ENCODE measurements around the gene PARVG. TPM values are rescaled to one million over a fixed set of nuclear protein-coding genes. Genes with fewer than 3 reads are reported as not detected.

The PARVG gene
- total RNA-seq, 1 donor from 2014 or later: 3.2 TPM

DNA sequence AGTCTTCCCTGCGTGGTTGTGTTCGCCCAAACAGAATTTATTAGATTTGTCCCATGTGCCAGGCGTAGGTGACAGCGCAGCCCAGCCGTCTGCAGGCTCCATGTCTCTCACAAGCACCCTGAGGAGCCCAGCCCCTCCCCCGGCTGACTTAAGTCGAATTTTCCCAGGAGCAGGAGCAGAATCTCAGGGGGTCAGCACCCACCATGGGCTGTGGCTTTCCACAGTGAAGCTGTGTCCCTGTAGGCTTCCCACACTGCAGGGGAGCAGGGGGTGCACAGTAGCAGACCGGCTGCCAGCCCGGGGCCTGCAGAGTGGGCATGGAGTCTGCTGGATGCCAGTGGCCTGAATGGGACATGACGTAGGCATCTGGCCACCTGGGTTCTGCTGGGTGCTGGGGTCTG lies 16.0 kb downstream of the PARVG start:
- DNase-seq: no peak

DNA sequence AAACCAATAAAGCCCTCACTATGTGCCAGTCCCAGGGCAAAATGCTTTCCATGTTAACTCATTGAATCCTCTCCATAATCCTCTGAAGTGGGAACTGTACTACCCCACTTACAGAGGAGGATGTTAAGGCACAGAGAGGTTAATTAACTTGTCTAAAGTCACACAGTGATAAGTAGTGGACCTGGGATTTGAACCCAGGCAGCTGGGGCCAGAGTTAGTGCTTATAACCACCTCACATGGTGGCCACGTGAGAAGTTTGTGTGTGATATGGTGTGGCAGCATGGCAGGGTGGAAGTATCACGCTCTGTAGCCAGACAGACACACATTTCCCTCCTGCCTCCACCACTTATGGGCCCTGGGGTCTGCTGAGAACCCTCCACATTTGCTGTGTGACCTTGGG lies 16.5 kb downstream of the PARVG start:
- no peak for DNase-seq

DNA sequence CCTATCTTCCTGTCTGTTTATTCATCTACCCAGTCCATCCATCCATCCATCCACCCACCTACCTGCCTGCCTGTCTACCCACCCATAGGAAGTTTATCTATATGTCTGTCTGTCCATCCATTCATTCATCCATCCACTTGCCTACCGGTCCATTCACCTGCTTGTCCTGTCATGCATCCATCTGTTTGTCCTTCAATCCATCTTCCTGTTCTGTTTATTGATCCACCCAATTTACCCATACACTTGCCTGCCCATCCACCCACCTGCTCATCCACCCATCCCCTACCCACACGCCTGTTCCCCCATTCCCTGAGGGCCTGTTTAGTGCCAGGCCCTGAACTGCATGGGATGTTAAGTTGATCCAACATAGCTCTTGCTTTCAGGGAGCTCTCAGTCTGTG lies 18.4 kb downstream of the PARVG start:
- no peak for DNase-seq

DNA sequence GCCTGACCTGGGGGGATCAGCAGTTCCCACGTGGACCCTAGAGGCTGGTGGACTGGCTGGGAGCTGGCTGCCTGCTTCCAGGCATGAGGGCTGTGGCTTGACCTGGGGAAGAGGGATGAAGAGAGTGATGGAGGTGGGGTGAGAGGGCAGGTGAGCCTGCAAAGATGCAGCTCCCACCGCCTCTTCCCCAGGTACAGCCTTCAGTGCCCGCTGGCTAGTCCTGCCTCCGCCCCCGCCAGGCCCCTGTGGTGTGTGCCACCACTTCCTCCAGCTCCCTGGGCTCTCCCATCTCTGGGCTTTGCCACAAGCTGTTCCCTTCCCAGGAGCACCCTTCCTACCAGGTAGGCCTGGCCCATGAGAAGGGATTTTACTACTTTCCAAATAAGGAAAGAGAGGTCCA lies 19.1 kb downstream of the PARVG start:
- DNase-seq: no peak

- DNase-seq: no peak
These were observed 19.7 kb downstream of the PARVG start for GRCh38 chr22:44200451-44200850.

DNA sequence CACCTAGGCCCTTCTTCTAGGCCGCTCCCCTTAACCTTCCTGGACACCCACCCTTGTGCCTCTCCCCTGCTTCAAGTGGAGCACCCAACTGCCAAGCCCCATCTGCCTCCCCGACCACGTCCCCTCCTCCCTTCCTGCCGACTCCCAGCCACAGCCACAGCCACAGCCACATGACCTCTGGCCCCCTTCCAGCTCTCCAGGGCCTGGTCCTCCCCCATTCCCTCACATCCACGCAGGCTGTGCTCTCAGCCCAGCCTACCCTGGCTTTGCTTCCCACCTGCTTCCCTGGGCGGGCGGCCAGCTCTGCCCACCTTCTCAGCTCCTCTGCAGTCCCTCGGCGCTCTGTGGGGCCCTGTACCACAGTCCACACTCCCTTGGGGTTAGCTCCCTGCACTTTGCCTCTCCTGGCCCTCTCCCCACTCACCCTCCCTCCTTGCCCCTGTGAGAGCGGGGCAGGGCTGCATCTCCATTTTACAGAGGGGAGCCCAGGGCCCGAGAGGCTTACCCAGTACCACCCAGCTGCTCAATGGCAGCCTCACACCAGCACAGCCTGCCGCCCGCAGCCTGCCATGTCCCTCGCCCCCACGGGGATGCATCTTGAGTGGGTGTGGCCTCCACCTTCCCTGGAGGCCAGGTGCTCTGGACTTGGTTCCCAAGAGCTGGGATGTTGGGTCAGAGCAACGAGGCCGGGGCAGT lies 20.3 kb downstream of the PARVG start:
- DNase-seq: peak; percentile 59

GRCh38 chr22:44201665-44202064 lies 20.9 kb downstream of the PARVG start:
- DNase-seq: peak; percentile 58

GRCh38 chr22:44202261-44202789 lies 21.6 kb downstream of the PARVG start:
- no peak for DNase-seq

GRCh38 chr22:44203203-44203602 lies 22.5 kb downstream of the PARVG start:
- no peak for DNase-seq

- DNase-seq: no peak
These were observed 24.2 kb downstream of the PARVG start for GRCh38 chr22:44204739-44205515.

DNA sequence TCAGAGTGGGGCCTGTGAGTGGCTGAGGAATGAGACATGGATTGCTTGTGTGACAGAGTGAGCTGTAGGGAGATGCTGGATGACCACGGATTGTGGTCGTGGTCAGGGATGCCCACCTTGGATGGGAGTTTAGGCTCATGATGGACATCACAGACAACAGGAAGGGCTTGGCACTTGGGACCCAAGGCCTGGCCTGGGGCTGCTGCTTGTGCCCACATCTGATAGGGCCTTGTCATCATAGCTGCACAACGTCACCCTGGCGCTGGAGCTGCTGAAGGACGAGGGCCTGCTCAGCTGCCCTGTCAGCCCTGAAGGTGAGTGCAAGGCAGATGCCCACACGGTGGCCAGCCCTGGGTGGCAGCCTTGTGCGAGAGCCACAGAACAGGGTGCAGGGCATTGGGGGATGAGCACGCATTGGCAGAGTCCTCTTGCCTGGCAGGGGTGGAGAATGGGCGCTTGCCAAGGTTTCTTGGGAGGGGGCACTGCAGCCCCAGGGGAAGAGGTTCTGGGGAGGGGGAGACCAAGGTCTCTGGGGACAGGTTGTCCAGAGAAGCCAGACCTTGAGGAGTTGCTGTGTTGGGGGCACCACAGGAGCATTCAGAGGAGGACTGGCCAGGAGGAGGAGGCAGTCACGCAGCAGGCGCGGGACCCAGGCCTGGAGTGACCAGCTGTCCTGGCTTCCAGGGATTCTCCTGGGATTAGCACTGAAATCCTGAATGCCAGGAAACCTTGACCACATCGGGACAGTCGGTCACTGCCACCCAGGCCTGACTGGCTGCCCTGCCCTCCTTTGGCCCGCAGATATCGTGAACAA lies 25.0 kb downstream of the PARVG start:
- peak; percentile 21 for DNase-seq

GRCh38 chr22:44206330-44206645 lies 25.6 kb downstream of the PARVG start:
- DNase-seq: no peak

DNA sequence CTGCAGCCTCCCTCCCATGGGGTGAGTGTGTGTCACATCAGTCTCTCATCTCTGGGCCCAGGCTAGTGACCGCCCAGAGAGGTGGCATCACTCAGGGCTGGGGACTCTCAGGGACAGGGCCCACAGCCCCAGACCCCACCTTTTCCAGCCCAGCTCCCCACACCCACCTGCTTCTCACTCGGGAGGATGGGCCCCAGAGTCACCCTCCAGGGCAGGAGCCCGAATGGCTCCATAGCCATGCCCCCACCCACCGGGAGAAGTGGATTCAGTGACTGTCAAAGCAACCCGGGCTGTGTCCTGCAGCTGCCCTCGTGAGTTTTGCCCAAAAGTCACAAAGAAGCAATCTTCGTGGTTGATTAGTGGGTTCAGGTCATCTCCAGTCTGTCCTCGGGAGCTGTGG lies 26.0 kb downstream of the PARVG start:
- DNase-seq: no peak

DNA sequence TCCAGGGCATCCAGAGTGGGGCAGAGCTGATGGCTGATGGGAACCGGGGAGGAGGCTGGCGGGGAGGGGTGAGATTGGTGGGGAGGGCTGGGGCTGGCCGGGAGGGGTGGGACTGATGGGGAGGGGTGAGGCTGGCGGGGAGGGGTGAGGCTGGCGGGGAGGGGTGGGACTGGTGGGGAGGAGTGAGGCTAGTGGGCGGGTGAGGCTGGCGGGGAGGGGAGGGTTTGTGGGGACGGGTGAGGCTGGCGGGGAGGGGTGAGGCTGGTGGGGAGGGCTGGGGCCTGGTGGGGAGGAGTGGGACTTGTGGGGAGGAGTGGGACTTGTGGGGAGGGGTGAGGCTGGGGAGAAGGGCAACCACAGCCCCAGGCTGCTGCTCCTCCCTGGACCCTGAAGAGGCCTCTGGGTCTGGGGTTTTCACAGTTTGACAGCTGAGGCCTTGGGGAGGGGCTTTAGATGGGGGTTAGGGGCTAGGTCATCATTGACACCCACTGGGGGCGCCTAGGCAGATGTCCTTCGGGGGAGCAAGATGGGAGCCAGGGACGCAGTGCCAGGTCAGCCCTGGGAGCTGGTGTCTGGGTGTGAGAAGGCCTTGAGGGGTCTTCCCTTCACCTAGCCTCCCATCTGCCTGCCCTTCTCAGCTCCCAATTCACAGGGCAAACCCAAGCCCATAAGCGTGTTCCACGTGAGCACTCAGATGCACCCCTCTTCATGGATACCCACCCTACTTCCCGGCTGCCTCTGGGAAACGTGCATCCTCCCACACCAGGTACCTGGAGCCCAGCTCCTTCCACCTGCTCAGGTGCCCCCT lies 26.7 kb downstream of the PARVG start:
- no peak for DNase-seq

GRCh38 chr22:44207981-44208317 lies 27.2 kb downstream of the PARVG start:
- DNase-seq: no peak

DNA sequence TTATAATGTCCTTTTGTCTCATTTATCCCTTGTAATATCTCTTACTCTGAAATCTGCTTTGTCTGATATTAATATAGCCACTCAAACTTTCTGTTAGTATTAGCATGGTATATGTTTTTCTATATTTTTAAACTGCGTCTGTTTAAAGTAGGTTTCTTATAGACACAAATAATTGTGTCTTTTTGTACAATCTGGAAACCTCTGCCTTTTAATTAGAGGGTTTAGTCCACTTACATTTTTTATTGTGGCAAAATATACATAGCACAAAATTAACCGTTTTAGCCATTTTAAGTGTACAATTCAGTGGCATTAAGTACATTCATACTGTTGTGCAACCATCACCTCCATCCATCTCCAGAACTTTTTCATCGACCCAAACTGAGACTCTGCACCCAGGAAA lies 28.6 kb downstream of the PARVG start:
- DNase-seq: no peak

DNA sequence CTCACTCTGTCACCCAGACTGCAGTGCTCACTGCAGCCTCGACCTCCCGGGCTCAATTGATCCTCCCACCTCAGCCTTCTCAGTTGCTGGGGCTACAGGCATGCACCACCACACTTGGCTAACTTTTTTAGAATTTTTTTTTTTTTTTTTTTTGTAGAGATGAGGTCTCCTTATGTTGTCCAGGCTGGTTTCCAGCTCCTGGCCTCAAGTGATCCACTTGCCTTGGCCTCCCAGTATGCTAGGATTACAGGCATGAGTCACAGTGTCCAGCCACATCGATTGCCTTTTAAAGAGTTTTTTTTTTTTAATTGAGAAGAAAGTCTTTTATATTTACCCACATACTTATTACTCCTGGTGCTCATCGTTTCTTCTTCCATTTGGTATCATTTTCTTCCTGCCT lies 30.0 kb downstream of the PARVG start:
- DNase-seq: no peak

DNA sequence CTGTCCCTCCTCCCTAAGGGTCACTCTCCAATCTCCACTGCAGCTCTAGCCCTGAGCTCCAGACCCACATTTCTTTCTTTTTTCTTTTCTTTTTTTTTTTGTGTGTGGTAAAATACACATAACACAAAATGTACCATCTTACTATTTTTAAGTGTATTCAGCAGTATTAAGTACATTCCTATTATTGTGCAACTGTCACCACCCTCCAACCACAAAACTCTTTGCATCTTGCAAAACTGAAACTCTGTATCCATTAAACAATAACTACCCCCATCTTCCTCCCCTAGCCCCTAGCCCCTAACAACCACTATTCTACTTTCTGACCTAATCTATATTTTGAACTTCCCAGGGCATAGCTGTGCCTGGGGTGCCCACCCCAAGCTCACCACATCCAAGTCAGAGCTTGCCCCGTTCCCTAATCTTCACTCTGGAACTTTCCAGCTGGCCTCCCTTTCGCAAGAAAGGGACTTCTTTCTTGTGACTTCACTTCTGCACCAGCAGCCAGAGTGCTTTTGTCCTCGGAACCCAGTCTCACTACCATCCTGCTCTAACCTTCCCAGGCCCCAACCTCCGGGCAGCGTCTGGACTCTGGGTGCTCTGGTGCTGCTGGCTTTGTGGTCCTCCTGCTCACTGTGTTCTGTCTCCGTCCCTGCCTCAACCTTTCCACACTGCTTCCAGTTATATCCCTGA lies 30.7 kb downstream of the PARVG start:
- no peak for DNase-seq

- DNase-seq: peak; percentile 90
These were observed 31.5 kb downstream of the PARVG start for GRCh38 chr22:44211946-44212930.

- no peak for DNase-seq
These were observed 32.2 kb downstream of the PARVG start for GRCh38 chr22:44212936-44213335.
